HG02840 (cell line): Measurements from ENCODE around the gene PPIG.
"Not testable (repeated sequence)": the region's sequence is repeated elsewhere in the genome, so short reads cannot be mapped to it uniquely, and the experiment has no call there.

Experiments
- ATAC-seq: cut with Tn5 transposase; IDR thresholded peaks from one replicate; pipeline ENCODE4 v1.9.1; 2021; ENCODE audit warnings: mild to moderate bottlenecking, moderate library complexity, moderate number of reproducible peaks; ENCODE audit not compliant: unreplicated experiment, low FRiP score

Gene PPIG

DNA sequence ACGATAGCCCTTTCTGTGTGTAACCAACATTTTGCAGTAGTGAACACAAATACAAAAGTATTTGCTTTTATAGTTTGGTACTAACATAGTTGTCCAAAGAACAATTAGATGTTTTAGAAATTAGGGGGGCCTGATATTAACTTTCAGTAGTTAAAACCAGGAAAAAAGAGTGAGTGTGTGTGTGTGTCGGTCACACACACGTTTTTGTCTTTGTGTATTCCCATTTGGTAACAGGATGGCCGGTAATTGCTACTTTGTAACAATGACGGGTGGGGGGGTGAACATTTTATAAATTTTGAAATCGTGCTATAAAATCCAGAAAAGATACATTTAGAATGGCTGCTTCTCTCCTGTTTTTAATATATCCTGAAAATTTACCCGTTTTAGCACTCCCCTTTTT, 1.5 kb downstream of the PPIG start:
- ATAC-seq, result no peak

DNA sequence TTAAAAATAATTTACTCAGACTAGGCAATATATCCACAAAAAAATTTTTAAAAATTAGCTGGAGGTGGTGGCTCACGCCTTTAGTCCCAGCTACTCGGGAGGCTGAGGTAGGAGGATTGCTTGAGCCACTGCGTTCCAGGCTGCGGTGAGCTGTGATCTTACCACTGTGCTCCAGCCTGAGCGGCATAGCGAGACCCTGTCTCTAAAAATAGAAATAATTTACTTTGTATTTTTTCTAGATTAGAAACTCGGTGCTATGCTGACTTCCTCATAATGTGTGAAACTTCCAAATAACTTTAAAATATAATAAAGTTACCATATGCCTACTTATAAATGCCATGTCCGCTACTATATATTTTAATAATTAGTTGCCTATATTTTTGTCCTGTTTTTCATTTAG, 6.7 kb downstream of the PPIG start:
- no peak for ATAC-seq

DNA sequence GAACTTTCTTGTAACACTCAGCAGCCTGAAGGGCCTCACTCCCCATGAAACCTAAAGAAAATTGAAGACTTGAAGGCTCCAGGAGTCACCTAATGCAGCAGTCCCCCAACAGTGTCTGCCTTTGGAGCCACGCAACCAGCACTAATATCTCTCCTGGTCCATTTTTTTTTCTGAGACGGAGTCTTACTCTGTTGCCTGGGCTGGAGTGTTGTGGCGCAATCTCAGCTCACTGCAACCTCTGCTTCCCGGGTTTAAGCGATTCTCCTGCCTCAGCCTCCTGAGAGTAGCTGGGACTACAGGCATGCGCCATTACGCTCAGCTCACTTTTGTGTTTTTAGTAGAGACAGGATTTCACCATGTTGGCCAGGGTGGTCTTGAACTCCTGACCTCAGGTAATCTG, 12.4 kb downstream of the PPIG start:
- ATAC-seq, result not testable (repeated sequence)

DNA sequence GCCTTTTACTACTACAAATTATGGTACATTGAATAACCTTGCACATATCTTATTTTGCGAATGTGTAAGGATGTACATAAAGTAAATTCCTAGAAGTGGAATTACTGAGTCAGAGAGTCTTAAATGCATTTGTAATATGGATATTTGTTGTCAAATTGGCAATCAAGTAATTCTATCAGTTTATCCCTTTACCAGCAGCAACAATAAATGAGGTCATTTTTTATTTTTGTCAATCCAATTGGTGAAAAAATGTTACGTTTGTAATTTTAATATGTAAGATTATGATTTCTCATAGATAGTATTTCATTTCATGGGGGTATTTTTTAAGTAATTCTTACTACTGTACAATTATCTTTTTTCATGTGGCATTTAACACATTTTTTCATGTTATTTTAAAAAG, 14.8 kb downstream of the PPIG start:
- no peak for ATAC-seq

DNA sequence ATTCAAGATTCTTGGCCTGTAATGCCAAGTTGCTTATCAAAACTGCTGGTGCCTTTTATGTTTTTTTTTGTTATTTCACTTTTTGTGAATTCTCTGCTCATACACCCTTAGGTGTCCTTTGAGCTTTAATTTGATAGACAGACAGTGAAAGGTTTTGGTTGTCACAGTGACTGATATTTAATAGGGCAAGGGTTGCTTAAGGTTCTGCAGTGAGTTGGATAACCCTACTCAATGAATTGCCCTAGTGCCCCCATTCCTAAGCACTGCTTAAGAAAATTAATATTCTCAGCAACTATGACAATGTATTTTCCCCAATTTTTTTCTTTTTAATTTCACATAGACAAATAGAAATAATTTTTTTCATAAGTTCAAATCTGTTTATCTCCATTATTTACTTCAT, 15.4 kb downstream of the PPIG start:
- no peak for ATAC-seq

DNA sequence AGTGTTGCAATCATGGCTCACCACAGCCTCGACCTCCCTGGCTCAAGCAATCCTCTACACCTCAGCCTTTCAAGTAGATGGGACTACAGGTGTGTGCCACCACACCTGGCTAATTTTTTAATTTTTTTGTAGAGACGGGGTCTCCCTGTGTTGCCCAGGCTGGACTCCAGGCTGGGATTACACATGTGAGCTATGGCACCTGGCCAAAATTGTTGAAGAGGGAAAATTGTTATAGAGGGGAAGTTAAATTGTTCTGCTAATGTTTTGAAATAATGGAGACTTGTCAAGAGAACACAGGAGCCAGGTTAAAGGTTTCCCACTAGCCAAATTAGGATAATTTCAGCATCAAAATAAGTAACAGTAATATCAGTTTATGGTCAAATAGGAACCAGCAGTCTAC, 25.1 kb downstream of the PPIG start:
- ATAC-seq, result no peak

DNA sequence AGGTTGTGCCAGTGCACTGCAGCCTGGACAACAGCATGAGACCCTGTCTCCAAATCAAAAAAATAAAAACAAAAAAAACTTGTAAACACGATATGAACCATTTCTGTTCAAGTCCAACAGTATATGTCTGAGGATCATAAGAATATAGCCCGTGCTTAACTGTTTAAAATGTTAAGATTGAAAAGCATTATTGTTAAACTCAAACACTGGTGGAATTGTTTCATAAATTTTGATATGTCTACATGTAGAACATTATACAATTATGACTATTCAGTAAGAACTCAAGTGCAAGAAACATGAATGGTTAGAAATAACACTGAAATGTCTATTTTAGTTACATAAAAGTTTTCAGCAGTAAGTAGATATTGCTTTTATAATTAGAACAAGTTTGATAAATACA, 29.7 kb downstream of the PPIG start:
- no peak for ATAC-seq

DNA sequence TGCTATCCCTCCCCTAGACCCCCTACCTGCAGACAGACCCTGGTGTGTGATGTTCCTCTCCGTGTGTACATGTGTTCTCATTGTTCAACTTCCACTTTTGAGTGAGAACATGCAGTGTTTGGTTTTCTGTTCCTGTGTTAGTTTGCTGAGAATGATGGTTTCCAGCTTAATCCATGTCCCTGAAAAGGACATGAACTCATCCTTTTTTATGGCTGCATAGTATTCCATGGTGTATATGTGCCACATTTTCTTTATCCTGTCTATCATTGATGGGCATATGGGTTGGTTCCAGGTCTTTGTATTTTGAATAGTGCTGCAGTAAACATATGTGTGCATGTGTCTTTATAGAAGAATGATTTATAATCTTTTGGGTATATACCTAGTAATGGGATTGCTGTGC, 31.8 kb downstream of the PPIG start:
- ATAC-seq, result not testable (repeated sequence)

DNA sequence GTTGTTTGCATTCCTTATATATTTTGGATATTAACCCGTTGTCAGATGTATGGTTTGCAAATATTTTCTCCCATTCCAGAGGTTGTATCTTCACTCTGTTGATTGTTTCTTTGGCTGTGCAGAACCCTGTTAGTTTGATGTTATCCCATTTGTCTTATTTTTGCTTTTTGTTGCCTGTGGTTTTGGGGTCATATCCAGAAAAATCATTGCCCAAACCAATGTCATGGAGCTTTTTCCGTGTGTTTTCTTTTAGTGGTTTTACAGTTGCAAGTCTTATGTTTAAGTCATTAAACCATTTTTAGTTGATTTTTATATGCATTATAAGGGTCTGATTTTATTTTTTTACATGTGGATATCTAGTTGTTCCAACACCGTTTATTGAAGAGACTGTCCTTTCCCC, 35.8 kb downstream of the PPIG start:
- ATAC-seq, result no peak

DNA sequence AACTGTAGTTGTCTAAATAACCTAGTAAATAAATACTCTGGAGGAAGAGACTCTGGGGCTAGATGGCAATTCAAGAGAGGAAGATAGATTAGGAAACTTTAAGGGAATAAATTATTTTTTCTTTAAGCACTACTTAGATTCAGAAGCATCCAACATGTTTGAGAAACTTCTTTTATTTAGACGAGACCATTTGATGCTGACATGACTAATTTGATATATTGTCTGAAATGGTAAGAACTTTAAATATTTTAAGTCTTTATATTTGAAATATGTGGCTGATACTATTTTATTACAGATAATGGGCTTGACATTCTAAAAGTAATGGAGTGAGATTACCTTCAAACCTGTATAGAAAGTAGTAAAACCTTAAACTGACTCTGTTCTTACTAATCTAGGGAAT, 36.4 kb downstream of the PPIG start:
- no peak for ATAC-seq

DNA sequence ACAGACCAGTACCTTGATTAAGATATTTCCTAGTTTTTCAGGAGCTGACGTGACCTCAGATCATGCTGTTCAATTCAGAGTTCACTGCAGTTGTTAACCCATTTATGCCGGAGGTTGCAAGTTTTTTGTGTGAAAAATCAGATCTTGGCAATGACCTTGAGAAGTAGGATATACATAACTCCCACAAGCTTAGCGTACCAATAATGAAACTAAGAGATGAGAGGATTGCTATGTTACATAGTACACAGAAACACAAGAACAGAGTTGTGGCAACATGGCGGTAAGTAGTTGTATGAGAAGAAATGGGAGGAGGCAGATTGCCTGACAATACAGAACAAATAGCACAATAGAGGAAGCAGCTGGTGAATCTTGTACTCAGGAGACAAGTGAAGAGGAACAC, 39.1 kb downstream of the PPIG start:
- ATAC-seq, result no peak

DNA sequence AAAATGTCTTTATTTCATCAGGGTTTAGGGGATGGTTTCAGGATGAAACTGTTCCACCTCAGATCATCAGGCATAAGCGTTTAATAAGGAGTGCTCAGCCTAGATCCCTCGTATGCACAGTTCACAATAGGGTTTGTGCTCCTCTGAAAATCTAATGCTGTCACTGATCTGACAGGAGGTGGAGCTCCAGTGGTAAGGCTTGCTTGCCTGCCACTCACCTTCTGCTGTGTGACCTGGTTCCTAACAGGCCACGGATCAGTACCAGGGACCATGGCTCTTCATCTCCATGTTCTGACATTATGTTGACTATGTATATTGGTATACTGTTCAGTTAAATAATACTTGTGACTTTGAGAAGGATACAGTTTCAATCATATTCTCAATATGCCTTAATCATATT, 41.6 kb downstream of the PPIG start:
- no peak for ATAC-seq

DNA sequence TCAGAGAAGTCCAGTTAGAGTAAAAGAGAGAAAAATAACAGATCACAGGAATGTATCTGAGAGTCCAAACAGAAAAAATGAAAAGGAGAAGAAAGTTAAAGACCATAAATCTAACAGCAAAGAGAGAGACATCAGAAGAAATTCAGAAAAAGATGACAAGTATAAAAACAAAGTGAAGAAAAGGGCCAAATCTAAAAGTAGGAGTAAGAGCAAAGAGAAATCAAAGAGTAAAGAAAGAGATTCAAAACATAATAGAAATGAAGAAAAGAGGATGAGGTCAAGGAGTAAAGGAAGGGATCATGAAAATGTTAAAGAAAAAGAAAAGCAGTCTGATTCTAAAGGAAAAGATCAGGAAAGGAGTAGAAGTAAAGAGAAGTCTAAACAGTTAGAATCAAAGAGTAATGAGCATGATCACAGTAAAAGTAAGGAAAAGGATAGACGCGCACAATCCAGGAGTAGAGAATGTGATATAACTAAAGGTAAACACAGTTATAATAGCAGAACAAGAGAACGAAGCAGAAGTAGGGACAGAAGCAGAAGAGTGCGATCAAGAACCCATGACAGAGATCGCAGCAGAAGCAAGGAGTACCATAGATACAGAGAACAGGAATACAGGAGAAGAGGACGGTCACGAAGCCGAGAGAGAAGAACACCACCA, 52.4 kb downstream of the PPIG start:
- ATAC-seq, result no peak

DNA sequence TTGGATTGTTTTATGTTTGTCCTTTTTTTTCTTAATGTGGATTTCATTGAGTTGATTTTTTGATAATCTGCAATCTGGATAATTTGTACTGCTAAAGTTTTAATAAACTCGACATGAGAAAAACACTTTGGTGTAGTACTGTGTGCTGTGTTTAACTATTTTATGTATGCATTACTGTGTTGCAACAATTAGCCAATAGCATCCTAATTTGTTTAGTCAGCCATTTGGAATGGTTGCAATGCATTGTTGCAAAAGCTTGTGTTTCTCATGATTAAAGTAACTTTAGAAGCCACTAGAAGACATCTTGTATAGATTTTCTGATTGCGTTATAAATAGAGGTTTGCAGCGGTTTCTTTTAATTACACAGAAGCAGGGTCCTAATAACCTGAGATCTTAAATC, 53.5 kb downstream of the PPIG start:
- ATAC-seq, result no peak

DNA sequence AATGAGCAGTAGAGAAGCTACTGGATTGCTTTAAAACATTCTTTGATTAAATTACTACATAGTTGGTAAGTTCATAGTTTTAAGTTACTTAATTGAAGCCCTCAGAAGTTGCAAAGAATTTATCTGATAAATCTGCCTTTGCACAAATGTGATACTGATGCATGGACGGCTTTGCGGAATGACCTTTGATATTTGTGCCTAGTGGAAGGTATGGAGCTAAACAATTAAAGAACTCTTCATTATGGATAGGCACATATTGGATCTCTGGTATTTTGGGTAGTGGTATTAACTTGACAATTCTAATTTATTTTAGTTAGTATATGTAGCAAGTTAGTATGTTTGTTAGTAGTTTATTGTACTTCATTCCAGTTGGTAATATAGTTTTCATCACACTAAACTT, 56.0 kb downstream of the PPIG start:
- no peak for ATAC-seq

DNA sequence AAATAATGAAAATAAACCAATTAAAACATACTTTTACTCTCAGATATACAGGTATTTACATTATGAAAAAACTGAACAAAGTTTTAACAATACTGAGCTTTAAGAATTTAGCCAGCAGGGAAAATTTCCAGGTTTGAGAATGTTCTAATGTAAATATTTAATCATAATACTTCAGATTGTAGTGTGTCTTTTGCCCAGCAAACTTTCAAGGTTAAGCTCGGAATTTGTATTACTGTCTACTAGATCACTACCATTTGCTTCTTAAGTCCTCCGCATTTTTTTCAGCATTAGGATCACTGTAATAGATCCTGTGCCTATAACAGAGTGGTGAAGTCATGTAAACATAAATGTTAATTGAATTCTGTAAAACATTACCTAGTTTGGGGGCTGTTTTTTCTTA, 57.3 kb downstream of the PPIG start:
- ATAC-seq, result no peak

DNA sequence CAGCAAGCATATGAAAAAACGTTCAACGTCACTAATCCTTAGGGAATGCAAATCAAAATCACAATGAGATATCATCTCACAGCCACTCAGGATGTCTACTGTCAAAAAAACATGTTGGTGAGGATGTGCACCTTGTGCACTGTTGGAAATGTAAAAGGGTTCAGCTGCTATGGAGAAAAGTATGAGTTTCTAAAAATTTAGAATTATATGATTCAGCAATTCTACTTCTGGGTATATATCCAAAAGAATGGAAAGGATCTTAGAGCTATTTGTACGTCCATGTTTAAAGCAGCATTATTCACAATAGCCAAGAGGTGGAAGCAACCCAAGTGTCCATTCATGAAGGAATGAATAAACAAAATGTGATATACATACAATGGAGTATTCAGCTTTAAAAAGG, 60.0 kb downstream of the PPIG start:
- no peak for ATAC-seq

DNA sequence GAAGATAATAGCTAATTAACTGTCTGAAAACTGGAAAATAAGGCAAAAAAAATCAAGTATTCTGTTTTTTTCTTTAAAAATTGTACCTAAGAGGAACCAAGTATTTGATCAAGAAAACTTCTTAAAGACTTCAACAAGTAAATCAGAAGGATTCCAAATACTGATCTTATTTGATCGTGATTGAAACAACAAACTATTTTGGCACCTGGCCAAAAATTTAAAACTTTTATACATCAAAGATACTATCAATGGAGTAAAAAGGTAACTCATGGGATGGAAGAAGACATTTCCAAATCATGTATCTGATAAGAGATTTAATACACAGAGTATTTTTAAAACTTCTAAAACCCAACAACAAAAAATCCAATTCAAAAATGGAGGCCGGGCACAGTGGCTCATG, 63.3 kb downstream of the PPIG start:
- ATAC-seq, result no peak

DNA sequence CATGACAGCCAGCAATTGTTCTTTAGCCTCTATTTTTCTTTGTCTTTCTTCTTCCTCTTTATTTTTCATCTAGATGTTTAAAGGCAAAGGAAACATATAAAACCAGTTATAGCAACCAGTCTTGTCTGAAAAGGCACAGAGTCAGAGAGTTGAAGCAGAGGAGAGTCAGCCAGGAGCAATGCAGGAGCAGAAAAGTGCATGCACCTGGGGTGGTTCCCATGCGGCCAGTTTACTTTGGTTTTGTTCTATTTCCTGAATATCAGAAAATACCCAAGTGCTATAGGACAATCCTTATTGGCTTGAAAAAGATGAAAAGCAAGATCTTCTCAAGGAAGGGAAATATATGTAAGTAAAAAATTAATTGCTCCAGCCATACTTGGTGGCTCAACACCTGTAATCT, 65.1 kb downstream of the PPIG start:
- no peak for ATAC-seq

DNA sequence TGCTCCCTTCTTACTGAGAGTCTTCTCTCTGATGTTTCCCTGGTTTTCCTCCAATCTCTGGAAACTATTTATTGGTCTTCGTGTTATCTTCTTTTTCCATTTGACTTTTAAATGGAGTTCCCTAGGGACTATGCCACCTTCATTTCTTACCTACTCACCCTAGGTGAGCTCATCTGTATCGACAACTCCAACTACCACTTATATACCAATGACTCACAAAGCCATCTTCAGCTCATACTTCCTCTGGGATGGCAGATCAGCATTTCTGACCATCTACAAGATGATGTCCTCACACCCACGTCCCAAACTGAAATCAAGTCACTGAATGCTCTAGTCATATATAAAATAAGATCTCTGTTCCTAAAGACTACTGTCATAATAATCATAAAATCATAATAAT, 69.5 kb downstream of the PPIG start:
- ATAC-seq, result no peak

DNA sequence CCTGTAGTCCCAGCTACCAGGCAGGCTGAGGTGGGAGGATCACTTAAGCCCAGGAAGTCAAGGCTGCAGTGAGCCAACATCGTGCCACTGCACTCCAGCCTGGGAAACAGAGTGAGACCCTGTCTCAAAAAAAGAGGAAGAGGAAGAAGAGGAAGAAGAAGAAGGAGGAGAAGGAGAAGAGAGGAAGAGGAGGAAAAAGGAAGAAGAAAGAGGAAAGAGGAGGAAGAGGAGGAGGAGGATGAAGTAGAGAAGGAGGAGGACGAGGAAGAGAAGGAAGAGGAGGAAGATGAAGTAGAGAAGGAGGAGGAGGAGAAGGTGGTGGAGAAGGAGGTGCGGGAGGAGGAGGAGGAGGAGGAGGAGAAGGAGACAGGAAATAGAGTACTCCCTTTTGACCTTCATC, 72.0 kb downstream of the PPIG start:
- no peak for ATAC-seq

DNA sequence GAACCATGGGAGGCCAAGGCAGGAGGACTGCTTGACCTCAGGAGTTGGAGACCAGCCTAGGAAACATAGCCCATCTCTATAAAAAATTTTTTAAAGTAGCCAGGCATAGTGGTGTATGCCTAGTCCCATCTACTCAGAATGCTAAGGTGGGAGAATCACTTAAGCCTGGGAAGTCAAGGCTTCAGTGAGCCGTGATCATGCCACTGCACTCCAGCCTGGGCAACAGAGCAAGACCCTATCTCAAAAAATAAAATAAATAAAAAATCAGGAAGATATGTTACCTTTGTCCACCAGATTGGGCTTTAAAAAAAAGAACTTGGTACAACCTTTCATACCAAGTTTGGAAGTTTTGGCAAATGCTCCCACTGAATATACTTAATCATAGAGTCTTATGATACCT, 74.7 kb downstream of the PPIG start:
- no peak for ATAC-seq

DNA sequence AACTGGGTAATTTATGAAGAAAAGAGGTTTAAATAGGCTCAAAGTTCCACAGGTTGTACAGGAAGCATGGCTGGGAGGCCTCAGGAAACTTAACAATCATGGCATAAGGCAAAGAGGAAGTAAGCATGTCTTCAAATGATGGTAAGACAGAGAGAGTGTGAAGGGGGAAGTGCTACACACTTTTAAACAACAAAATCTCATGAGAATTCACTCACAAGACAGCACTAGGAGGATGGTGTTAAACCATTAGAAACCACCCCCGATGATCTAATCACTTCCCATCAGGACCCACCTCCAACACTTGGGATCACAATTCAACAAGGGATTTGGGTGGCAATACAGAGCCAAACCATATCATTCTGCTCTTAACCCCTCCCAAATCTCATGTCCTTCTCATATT, 75.2 kb downstream of the PPIG start:
- no peak for ATAC-seq
